ENCODE results near the gene EFHC2.

DNA sequence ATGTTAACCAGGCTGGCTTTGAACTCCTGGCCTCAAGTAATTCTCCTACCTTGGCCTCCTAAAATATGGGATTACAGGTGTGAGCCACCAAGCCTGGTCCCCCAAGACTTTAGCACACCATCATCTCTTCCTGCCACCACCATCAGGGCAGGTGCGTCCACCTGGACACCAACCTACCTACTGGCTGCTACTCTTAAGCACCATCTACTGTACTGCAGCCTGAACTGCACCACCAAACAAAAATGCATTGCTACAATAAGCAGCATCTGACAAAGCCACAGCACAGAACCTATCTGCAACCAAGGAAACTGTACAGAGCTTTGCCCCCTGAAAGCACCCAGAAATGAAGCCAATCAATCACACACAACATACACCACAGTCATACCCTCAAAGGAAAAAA, 139.7 kb downstream of the EFHC2 start:
- TF ChIP-seq CTCF (IDR thresholded peaks at IDR 0.05) (no peak), POLR2A (IDR thresholded peaks at IDR 0.05) (no peak)
